ENCODE measurements around the gene ZNF3.

ZNF3 gene

DNA sequence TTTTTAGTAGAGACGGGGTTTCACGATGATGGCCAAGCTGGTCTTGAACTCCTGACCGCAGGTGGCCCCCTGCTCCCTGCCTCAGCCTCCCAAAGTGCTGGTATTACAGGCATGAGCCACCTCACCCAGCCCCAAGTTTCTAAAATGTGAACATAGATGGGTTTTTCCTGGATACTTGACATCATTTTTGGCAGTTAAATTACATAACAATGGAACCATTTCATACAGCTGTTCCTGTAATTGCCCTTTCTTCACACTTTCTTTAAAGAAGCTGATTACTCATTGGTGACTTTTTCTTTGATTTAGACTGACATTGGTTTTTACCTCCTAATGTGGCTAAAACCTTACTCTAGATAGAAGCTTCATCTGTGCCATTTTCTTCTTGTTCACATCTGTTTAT lies 60.2 kb downstream of the ZNF3 start:
- no peak overlapping the region for H3K4me3 ChIP-seq (ENCODE audit: low read depth, low read length)
- DNase-seq (ENCODE audit: low read depth): no peak

All from skeletal muscle cell (primary cell).